Limb (tissue), 2 donors: Measurements from ENCODE around the gene PLD1.
"Not testable (repeated sequence)": the region's sequence is repeated elsewhere in the genome, so short reads cannot be mapped to it uniquely, and the experiment has no call there.

Experiments
- DNase-seq, 2 donors: peaks; one replicate each; pipeline ENCODE4 v3.0.0-alpha.2; 2016; ENCODE audit errors: extremely low spot score in 2 of 2

The PLD1 gene

DNA sequence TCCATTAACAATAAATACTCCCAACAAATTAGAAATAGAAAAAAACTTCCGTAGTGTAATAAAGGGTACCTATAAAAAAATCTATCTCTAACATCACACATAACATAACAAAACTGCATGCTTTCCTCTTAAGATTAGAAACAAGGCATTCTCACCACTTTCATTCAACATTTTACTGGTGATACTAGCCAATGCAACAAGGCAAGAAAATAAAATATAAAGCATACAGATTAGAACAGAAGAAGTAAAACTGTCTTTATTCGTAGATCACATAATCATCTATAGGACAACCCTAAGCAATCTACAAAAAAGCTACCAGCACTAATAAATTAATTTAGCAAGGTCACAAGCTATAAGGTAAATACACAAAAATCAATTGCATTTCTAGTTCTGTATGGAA lies 107.1 kb downstream of the PLD1 start:
- no peak for DNase-seq

DNA sequence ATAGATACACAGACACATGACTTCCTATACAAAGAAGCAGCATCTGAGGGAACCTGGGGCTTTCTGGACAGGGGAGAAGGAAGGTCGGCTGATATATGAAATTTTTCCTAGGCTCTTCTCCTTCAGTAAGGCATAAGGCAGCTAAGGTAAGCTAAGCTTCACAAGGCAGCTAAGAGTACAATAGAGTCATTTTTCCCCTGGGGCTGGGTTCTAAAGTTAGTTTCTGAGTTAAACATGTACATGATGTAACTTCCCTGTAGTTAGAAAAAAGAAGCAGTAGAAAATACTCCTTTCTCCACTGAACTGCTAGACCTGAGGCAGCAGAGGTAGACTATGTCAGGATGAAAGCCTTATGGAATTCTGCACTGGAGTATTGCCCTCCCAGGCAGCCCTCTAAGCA lies 109.6 kb downstream of the PLD1 start:
- DNase-seq: no peak

DNA sequence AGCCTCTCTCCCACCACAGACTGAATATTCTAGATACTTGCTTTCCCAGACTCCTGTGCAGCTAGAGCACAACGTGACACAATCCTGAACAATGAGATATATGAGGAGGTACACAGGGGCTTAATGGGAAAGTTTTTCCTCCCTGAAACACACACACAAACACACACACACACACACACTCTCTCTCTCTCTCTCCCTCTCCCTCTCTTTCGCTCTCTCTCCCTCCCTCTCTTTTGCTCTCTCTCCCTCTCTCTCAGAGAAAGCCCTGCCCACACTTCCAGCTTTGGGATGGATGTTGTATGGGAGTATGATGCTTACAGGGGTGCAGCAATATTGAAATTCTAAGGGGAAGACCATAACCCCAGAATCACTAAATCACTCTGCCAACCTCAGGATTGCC lies 110.1 kb downstream of the PLD1 start:
- no peak for DNase-seq

DNA sequence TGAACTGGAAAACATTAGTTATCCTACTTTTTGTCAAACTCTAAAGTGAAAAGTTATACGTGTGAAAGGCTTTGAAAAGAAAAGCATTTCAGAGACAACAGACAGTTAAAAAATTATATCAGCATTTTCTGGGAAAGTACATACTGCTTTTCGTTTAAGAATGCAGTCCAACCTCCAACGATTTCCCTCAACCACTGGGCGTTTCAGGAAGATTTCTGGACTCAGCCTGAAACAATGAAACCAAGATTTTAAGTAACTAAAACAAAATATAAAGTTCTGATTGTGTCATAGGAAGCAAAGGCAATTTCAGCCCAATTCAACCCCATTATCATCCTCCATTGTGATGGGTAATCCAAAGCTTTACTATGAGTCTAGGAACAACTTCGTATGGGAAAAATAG lies 110.7 kb downstream of the PLD1 start:
- DNase-seq: no peak

DNA sequence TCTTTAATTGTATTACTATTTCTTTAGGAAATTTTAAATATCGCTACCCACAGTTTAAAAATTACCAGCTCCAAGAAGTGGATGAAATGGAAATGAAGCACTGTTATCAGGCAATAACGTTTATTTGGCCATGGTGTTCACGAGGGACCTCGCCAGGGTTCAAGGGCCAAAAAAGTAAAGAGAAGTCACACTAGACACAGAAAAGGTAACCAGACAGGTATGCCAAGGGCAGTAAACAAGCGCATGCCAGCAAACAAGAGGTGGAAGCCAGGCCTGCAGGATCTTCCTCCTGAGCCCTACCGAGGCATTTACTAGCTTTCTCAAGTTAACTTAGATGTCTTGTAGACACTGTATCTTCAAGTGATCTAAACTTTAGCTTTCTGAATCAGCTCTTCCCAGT lies 113.5 kb downstream of the PLD1 start:
- DNase-seq: no peak

DNA sequence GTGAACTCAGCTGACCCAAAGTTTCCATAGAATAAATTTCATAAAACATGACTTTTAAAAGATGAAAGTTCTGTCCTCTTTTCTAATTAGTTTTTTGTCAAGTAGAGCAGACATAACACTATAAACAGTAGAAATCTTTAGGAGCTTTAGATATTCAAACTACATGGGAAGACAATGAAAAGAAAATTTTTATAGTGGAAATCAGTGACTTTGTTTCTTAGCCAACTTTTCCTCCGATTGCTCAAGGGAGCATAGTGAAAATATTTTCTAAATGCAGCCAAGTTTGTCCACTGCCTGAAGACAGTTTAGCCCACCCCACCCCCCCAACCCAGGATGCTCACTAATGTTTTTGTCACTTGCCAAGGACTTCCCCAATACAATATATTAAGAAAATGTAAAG lies 114.9 kb downstream of the PLD1 start:
- DNase-seq: peak in 1 of 2 donors; percentile 38

DNA sequence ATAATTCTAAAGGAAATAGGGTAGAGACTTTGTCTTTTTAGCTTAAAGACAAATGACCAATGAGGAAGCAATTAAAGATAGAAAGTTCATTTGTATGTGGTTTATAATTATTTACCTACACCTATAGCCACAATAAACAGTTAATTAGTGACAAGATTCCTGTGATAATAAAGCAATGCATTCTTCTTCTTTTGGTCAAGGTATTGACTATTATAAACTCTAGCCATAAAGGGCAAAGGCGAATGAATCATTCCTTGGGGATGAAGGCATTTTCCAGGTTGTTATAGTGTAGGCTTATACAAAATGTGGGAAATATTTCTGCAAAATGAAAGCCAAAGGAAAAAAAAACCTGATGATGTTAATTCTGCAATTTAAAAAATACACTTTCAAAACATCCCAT lies 115.4 kb downstream of the PLD1 start:
- no peak for DNase-seq

DNA sequence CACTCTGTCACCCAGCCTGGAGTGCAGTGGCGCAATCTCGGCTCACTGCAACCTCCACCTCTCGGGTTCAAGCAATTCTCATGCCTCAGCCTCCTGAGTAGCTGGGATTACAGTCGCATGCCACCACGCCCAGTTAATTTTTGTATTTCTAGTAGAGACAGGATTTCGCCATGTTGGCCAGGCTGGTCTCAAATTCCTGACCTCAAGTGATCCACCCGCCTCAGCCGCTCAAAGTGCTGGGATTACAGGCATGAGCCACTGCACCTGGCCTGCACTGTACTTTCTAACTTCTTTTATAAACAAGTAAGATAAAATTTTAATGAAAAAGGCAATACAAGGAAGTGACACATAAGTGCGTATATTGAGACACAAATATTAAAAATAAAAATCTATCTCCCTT lies 117.7 kb downstream of the PLD1 start:
- DNase-seq: not testable (repeated sequence)

DNA sequence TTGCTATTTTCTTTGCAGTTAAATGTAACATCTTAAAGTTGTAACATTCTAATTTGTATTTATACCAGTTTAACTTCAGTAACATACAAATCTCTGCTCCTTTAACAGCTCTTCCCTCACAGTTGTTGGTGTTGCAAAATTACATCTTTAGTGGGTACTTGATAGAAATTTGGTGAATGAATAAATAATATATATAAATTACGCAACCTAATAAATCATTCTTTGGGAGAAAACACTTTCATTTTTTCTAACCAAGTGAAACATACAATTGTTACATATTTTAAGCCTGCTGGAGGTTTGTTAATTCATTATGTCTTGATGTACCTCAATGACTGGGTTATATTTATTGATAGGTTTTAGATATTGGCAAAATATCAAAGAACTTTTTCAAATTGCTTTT lies 118.8 kb downstream of the PLD1 start:
- no peak for DNase-seq

DNA sequence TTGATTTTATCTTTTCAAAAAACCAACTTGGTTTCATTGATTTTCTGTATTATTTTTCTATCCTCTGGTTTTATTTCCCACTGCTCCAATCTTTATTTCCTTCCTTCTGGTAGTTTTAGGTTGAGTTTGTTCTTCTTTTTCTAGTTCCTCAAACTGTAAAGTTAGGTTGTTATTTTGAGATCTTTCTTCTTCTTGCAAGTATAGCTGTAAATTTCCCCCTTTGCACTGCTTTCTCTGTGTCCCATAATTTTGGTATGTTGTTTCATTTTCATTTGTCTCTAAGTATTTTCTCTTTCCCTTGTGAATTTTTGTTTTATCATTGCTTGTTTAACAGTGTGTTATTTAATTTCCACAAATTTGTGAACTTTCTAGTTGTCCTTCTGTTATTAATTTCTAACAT lies 120.0 kb downstream of the PLD1 start:
- no peak for DNase-seq

DNA sequence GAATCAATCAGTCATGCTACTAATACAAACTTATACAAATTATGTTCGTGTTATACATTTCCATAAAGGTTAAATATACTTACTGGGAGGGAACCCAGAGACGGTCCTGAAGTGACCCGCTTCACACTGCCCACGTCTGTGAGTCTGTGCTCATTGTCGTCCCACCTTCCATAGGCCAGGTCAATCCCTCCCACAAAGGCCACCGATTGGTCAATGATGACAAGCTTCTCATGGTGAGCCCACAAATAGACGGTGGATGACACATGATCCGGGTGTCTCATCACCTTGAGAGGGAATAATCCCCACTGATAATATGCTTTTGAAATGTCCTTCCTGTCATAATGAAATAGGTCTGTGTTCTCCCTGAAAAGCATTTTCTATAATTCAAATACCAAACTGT lies 121.7 kb downstream of the PLD1 start:
- DNase-seq: no peak

DNA sequence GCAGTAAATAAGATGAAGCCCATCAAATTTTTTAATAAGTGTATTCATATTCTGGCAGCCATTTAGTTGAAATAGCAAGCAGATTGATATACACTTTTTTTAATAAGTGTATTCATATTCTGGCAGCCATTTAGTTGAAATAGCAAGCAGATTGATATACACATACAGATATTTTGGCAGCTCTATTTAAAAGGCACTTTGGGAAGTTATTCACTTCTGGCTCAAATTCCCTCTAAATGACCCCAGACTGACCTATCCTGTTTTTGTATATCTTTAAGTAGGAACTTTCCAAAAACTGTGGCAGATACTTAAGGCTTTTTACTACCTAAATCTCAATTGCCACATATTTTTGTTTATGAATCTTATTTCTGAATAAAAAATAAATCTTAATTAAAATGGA lies 122.3 kb downstream of the PLD1 start:
- DNase-seq: peak in 1 of 2 donors; percentile 47

DNA sequence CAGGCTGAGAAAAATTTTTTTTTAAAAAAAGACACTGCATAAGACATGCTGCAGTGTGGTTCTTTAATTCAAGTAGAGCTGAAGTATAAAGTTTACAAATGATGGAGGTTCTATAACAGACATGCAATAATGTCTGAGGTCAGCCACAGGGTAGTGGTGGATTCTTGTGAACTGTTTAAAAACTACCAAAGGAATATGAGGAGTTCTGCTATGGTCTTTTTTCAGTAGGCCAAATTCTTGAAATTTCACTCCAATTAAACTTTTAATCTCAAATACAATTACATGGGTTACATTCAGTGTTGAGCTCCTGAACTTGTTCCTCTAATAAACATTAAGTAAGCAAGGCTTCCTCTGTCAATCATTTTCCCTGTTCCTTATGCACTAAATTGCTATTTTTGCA lies 122.7 kb downstream of the PLD1 start:
- peak in 1 of 2 donors; percentile 15 for DNase-seq

DNA sequence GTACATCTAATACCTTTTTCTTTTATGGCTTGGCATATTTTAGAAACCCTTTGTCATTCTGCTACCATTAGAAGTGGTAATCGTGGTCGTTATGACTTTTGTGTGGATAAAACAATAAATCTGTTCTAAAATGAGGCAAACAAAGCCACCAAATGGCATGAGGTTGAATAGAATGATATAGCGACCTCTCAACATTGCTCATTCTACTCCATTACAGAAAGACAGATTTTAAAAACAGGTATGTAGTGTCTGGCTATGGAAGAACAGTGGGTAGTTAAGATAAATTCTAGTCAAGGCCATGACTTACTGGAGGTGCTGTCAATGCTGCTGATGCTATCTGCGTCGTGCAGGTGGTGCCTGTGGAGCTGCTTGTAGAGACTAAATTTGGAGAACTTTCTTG lies 123.2 kb downstream of the PLD1 start:
- no peak for DNase-seq

DNA sequence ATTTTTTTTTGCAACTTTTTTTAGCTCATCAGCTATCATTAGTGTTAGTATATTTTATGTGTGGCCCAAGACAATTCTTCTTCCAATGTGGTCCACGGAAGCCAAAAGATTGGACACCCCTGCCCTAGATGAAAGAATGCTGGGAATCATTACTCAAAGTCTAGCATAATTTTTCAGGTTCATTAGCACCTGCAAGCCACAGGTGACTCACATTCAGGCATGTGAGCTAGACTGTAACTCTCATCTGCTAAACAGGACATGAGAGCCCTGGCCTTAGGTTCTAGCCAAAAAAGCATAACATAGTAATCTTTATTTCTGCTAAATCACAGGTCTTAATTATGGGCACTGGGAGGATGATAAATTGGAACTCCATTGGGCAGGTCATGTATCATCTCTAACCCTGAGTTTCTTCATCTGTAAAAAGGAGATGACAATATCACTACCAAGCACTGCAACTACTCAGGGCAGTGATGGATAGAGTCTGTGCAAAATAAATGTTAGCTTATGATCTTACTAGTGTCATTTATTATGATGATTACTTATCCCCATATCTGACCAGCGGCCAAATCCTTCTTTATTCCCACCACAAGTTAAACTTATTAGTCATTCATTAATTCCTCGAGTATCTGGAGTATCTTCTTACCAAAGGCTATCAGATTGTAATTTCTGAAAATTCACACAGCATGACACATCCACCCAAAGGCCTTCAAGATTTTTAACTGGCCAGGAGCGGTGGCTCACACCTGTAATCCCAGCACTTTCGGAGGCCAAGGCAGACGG lies 125.0 kb downstream of the PLD1 start:
- DNase-seq: no peak

DNA sequence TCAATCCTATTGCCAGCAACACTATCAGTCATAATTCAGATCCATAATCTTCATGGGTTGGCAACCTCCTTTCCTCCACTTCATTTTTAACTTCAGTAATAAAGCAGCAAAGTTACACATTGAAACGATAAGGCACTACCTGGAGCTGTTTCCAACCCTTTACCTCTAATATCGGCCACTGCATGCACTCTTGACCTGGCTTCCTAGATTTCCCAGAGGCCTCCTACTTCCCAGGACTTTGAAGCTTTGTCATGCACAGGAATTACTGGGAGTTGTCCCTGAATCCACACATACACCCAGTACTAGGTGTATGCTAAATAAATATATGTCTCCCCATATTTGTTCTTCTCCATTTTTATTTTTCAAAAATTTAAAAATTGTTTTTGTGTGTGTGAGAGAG lies 126.1 kb downstream of the PLD1 start:
- DNase-seq: no peak

DNA sequence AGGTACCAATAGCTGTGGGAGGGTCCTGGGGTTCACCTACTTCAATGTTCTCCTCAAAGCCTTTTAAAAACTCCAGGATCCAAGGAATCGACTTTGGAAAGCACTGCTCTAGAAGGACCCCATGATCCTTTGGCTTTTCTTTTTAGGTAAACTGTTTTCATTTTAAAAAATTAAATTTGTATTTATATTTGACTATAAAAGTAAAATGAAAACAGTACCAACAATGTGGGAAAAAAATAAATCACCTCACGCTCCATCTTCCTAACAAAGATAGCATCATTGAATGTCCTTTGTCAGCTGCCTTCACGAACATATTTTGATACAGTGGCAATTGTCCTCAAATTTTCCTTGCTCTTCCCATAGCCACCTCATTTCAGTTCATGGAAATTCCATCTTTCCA lies 127.5 kb downstream of the PLD1 start:
- DNase-seq: no peak

DNA sequence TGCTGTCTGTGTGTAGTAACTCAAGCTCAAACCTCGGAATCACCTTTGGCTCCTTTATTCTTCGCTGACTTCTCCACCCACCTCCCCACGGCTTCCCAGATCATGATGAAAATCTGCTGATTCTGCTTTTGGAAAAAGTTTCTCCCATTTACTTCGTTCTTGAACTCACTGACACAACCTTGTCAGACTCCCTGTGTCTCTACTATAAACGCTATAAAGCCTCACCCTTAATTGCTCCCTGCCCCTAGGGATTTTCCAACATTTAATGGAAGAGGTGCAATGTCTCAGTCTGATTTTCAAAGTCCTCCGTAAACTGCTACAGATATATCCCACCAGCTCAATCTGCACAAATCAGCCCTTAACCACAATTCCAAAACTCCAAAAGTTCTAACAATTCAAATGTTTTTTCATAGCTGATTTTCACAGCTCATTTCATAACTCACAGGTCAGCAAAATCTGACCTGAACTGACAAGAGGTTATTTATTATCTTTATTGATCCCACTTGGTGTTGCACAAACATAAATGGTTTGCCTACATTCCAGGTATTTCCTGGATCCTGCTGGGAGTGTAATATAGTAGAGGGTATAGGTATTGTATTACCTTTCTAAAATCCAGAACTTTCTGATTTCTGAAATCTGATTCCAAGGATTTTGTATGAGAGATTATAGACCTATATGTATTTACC lies 129.4 kb downstream of the PLD1 start:
- DNase-seq: no peak

DNA sequence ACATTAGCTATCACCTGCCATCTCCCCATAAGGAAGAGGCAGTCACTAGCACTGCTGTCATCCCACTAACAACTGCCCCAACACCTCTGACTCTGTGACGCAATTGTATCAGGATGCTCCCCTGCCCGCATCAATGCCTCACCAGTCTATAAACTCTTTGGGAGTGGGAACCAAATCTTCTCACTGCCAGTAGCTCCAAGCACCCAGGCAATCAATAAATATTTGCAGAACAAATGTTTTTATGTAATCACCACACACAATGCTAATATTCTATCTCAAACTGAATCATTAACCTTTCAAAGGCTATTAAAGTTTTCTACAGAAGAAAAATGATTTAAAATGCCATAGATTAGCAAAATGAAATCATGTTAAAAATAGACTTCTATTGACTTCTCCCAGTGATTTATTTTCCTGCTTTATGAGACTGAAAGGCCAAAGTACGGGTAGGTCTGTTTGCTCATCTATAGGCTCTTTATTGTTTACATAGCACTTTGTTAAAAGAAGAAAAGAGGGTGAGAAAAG lies 131.3 kb downstream of the PLD1 start:
- no peak for DNase-seq

DNA sequence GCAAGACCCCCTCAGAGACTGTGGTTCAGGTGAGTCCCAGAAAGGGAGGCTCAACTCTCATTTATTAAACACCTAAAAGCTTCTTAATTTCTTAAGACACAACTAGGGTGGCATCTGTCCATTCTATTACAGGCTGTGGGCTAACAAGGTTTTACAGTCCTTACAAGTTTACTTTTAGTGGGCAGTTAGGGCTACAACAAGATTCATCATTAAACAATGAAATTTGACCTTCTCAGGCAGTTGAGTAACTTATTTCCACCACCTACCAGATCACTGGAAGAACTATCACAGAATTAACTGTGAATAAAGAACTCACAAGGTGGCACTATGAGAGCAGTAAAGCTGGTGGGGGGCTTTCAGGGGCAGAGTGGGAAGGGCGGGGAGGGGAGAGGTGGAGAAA lies 132.6 kb downstream of the PLD1 start:
- DNase-seq: no peak

DNA sequence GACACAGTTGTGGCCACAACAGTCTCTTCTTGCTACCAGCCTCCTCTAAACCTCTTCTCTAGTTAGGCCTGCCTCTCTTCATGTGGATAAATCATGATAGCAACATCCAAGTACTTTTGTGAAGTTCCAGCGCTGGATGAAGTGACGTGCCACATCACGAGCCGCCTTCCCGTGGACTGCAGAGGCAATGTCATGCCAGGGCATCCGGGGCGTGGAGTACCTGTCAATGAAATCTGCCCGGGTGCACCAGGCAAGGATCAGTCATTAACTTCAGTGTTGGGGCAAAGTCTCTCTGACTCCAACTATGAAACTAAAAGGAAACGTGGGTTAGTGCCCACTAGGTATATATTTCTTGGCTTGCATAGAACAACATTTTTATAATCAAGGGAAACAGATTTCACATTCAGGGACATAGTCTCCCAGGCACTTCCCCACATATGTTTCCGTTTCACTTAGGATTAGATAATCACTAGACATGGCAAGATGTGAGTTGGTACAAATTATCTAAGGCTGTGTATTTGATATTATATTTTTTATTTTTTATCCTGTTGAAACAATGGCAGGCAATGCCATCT lies 133.6 kb downstream of the PLD1 start:
- no peak for DNase-seq

DNA sequence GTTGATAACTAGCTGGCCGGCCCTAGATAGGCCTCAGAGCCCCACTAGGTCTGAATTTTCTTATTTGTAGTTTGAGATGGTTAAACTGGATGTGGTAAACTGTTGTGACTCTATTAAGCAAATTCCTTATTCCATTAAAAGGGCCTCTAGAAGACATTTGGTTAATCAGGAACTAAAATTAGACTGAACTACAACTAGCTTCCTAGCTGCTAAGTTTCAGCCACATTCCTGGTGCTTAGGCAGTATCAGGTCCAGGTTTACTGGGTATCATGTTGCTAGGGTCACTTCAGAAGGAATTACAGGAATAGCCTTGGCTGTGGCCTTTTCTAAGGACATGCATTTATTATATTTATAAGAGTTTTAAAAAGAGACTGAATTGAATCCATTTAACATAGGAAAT lies 136.3 kb downstream of the PLD1 start:
- no peak for DNase-seq

DNA sequence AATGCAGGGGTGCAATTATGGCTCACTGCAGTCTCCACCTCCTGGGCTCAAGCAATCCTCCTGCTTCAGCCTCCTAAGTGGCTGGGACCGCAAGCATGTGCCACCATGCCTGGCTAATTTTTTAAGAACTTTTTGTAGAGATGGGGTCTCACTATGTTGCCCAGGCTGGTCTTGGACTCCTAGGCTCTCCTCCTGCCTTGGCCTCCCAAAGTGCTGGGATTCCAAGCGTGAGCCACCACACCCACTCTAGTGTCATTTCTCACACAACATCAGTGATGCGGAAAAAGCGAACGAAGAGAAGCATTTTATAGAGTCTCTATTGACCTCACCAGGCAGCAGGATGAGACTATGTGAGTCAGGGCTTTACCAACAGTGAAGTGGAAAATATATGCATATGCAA lies 137.7 kb downstream of the PLD1 start:
- no peak for DNase-seq
